GM13976 (cell line): ENCODE measurements around the gene CHN2.

Experiments used
- DNase-seq: peaks from one replicate; pipeline ENCODE4 v3.0.0; 2012; ENCODE audit warnings: low spot score
- in situ Hi-C: fragments of 300-500 bp; cut with MboI; formaldehyde crosslinking; loops from one replicate; pipeline ENCODE4 v1.12.0; 2022; ENCODE audit warnings: low sequenced_read_pairs, mixed read lengths, inconsistent platforms; ENCODE audit not compliant: unreplicated experiment
- TF ChIP-seq, protein P1 (sequence below): IDR thresholded peaks from 2 replicates; pipeline ENCODE4 v1.5.1; 2012; ENCODE audit warnings: borderline replicate concordance, mild to moderate bottlenecking; ENCODE audit not compliant: insufficient read depth; ENCODE audit errors: extremely low read depth, missing control alignments, control extremely low read depth

CHN2 gene

GRCh38 chr7:29316926-29317325, 122.4 kb downstream of the CHN2 start:
- no peak for DNase-seq
- TF ChIP-seq, protein P1, sequence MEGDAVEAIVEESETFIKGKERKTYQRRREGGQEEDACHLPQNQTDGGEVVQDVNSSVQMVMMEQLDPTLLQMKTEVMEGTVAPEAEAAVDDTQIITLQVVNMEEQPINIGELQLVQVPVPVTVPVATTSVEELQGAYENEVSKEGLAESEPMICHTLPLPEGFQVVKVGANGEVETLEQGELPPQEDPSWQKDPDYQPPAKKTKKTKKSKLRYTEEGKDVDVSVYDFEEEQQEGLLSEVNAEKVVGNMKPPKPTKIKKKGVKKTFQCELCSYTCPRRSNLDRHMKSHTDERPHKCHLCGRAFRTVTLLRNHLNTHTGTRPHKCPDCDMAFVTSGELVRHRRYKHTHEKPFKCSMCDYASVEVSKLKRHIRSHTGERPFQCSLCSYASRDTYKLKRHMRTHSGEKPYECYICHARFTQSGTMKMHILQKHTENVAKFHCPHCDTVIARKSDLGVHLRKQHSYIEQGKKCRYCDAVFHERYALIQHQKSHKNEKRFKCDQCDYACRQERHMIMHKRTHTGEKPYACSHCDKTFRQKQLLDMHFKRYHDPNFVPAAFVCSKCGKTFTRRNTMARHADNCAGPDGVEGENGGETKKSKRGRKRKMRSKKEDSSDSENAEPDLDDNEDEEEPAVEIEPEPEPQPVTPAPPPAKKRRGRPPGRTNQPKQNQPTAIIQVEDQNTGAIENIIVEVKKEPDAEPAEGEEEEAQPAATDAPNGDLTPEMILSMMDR = no peak
- in situ Hi-C loops = no loop called here

- in situ Hi-C loops = no loop called here
- TF ChIP-seq, protein P1 = no peak
- DNase-seq = no peak
Observed at GRCh38 chr7:29318853-29319718, 124.5 kb downstream of the CHN2 start.

- TF ChIP-seq, protein P1 = no peak
- no peak for DNase-seq
- in situ Hi-C loops = no loop called here
Observed at GRCh38 chr7:29319719-29320521, 125.3 kb downstream of the CHN2 start.

GRCh38 chr7:29320577-29320976, 126.0 kb downstream of the CHN2 start:
- DNase-seq = no peak
- TF ChIP-seq, protein P1 = no peak
- in situ Hi-C loops = no loop called here

DNA sequence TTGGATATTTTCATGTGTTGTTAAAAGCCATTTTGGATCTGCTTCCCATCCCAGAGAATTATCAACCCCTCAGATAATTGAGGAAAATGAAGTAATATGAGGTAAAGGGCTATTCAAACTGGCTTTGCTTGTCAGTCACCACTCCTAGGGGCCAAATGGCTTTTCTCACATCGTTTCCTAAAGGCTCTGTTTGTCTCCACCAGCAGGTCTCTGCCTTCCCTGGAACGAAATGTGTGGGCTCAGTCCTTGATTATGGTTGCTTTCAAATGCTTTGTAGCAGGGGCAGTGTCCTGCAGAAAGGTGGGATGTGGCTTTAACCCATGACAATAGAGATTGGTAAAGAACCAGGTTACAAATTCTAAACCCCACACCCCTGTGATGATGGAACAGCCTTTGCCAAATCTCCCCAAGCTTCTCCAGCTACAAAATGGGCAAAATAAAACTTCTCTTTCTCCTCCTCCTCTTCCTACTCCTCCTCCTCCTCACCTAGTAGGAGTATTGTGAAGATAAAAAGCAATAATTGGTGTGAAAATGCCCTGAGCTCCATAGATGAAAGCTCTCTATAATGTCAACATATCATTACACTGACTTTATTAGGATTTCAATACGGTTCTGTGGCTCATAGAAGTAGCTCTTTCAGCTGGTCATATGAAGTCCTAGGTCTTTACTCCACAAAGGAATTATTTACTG, 127.6 kb downstream of the CHN2 start:
- in situ Hi-C loops = no loop called here
- TF ChIP-seq, protein P1 = no peak
- no peak for DNase-seq

DNA sequence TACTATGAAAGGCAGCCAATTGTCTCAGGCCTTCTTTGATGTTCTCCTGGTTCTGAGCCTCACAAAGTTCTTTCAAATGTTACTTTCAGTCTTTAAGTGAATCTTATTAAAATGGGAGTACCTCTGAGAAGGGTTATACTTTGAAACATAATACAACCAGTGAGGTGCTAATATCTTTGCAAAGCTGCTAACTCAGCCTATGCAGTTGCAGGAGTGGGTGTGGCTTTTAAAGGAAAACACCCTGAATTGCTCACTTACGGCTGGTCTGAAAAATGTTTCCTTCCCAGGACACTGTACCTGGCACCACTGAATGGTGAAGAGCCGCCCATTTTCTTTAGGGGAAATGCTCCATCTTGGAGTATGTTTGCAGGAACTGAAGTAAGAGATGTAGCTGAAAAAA, 130.9 kb downstream of the CHN2 start:
- in situ Hi-C loops = no loop called here
- TF ChIP-seq, protein P1 = no peak
- no peak for DNase-seq
